GM12872 (cell line): ENCODE results near the gene GINS2.

Experiments
- CTCF ChIP-seq: IDR thresholded peaks from 3 replicates; pipeline ENCODE4 v1.5.1; 2011; ENCODE audit warnings: low read depth, mild to moderate bottlenecking, low read length, moderate library complexity; ENCODE audit not compliant: insufficient read depth

The GINS2 gene

GRCh38 chr16:85655216-85656129 lies 33.3 kb downstream of the GINS2 start:
- no peak for TF ChIP-seq CTCF

- no peak for TF ChIP-seq CTCF
Measured at GRCh38 chr16:85654251-85655095, 34.3 kb downstream of the GINS2 start.

- no peak for TF ChIP-seq CTCF
Measured at GRCh38 chr16:85653290-85653891, 35.4 kb downstream of the GINS2 start.

GRCh38 chr16:85652431-85653221 lies 36.1 kb downstream of the GINS2 start:
- no peak for TF ChIP-seq CTCF

- no peak for TF ChIP-seq CTCF
Measured at GRCh38 chr16:85651629-85652430, 36.9 kb downstream of the GINS2 start.

- no peak for TF ChIP-seq CTCF
Measured at GRCh38 chr16:85650844-85651628, 37.7 kb downstream of the GINS2 start.
